Calu3 (cell line): Measurements from ENCODE around the gene TGFBR1. TPM values are rescaled to one million over a fixed set of nuclear protein-coding genes. Genes with fewer than 3 reads are reported as not detected.

ENCODE experiments used
- BruUV-seq: library from RNA; stranded (reverse); fragments of 400-500 nt; replicated peaks from 2 replicates; lab custom pipeline; 2021; lab: Mats Ljungman, UMichigan
- CTCF ChIA-PET: fragments of 300-600 bp; sonication (Branson Sonifier 250); formaldehyde crosslinking; loops from one replicate; lab custom pipeline; 2022; ENCODE audit warnings: antibody characterized with exemption; lab: Charles Lee
- DNase-seq: peaks from one replicate; pipeline ENCODE4 v3.0.0; 2022
- H3K27ac Mint-ChIP-seq: one replicate; pipeline ENCODE4 v1.8.0; 2022; ENCODE audit warnings: mixed read lengths; ENCODE audit not compliant: unreplicated experiment
- H3K27me3 Mint-ChIP-seq: one replicate; pipeline ENCODE4 v1.8.0; 2022; ENCODE audit warnings: mixed read lengths; ENCODE audit not compliant: unreplicated experiment
- H3K36me3 Mint-ChIP-seq: one replicate; pipeline ENCODE4 v1.8.0; 2022; ENCODE audit warnings: mild to moderate bottlenecking, moderate library complexity, mixed read lengths; ENCODE audit not compliant: insufficient read depth, unreplicated experiment
- H3K4me1 Mint-ChIP-seq: one replicate; pipeline ENCODE4 v1.8.0; 2022; ENCODE audit warnings: mild to moderate bottlenecking, low read depth, mixed read lengths; ENCODE audit not compliant: unreplicated experiment
- H3K4me3 Mint-ChIP-seq: one replicate; pipeline ENCODE4 v1.8.0; 2022; ENCODE audit warnings: mild to moderate bottlenecking, low read depth, moderate library complexity, mixed read lengths; ENCODE audit not compliant: unreplicated experiment
- H3K9me3 Mint-ChIP-seq: one replicate; pipeline ENCODE4 v1.8.0; 2022; ENCODE audit warnings: low read depth, mixed read lengths; ENCODE audit not compliant: unreplicated experiment
- CTCF ChIP-seq: fragments of 200-600 bp; IDR thresholded peaks from one replicate; pipeline ENCODE4 v1.8.0; 2022; ENCODE audit warnings: antibody characterized with exemption; ENCODE audit not compliant: unreplicated experiment
- intact Hi-C: fragments of 100-400 bp; cut with micrococcal nuclease; formaldehyde crosslinking; loops from one replicate; pipeline ENCODE4 v1.10.0; 2022; ENCODE audit not compliant: unreplicated experiment
- total RNA-seq: library from RNA; stranded (reverse); gene quantifications from 2 replicates; pipeline ENCODE4 v1.2.3, GENCODE V29; 2022

The TGFBR1 gene
- total RNA-seq, 1 experiment from 2014 or later: 22.6 TPM

- intact Hi-C loops: no loop called here
- Mint-ChIP-seq H3K27ac (no peak overlapping the region), H3K27me3 (no peaks in the 10 kb centered on the region)
Measured at GRCh38 chr9:99181206-99181605, 76.3 kb downstream of the TGFBR1 start.

DNA sequence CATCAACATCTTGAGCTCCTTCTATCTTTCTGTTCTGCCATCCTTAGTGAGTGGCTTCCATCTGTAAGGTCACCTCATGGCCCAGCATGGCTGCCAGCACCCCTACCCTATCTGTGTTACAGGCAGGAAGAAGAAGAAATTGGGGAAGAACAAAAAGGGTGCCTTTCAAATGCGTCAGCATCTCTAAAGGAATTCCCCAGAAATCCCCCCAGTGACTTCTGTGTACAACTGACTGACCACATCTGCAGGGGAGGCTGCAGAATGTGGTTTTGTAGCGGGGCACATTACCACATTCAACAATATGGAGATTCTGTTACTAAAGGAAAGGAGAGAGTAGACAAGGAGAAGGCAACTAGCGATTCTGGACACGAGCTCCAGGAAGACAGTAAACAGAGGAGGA is 76.7 kb downstream of the TGFBR1 start:
- Mint-ChIP-seq H3K4me1 (peaks cover 8% of the 10 kb centered on the region), H3K27ac (no peak overlapping the region), H3K27me3 (no peaks in the 10 kb centered on the region), H3K9me3 (no peaks in the 10 kb centered on the region), H3K36me3 (no peaks in the 10 kb centered on the region), H3K4me3 (no peak overlapping the region)
- TF ChIP-seq CTCF: no peak
- no peak for DNase-seq
- CTCF ChIA-PET: no interaction called here
- BruUV-seq: no TSS peak
- intact Hi-C loops: no loop called here

More at GRCh38 chr9:99181206-99181605, 76.3 kb downstream of the TGFBR1 start:
- no peak for DNase-seq
- no peak overlapping the region for H3K4me3 Mint-ChIP-seq
- H3K4me1 Mint-ChIP-seq: peaks cover 8% of the 10 kb centered on the region
- BruUV-seq: no TSS peak
- CTCF ChIA-PET: no interaction called here
- H3K9me3 Mint-ChIP-seq: no peaks in the 10 kb centered on the region
- H3K36me3 Mint-ChIP-seq: no peaks in the 10 kb centered on the region
- no peak for TF ChIP-seq CTCF

GRCh38 chr9:99182356-99182755 is 77.4 kb downstream of the TGFBR1 start:
- H3K27ac Mint-ChIP-seq: no peak overlapping the region
- CTCF ChIA-PET: no interaction called here
- intact Hi-C loops: no loop called here

GRCh38 chr9:99183616-99184015 is 78.7 kb downstream of the TGFBR1 start:
- no peaks in the 10 kb centered on the region for H3K36me3 Mint-ChIP-seq
- no TSS peak for BruUV-seq
- DNase-seq: no peak
- H3K27ac Mint-ChIP-seq: no peak overlapping the region
- H3K4me1 Mint-ChIP-seq: peaks cover 8% of the 10 kb centered on the region
- intact Hi-C loops: no loop called here
- TF ChIP-seq CTCF: no peak
- H3K9me3 Mint-ChIP-seq: no peaks in the 10 kb centered on the region
- CTCF ChIA-PET: no interaction called here
- peaks cover 9% of the 10 kb centered on the region for H3K27me3 Mint-ChIP-seq
- H3K4me3 Mint-ChIP-seq: no peak overlapping the region

More at GRCh38 chr9:99182356-99182755, 77.4 kb downstream of the TGFBR1 start:
- H3K27me3 Mint-ChIP-seq: no peaks in the 10 kb centered on the region
- no peak for DNase-seq
- BruUV-seq: no TSS peak
- H3K9me3 Mint-ChIP-seq: no peaks in the 10 kb centered on the region
- no peak for TF ChIP-seq CTCF
- H3K4me3 Mint-ChIP-seq: no peak overlapping the region
- no peaks in the 10 kb centered on the region for H3K36me3 Mint-ChIP-seq
- H3K4me1 Mint-ChIP-seq: peaks cover 8% of the 10 kb centered on the region
